ENCODE results near the gene GLRX3.

GRCh38 chr10:130213286-130214080 lies 77.3 kb downstream of the GLRX3 start:
- TF ChIP-seq, protein P1, sequence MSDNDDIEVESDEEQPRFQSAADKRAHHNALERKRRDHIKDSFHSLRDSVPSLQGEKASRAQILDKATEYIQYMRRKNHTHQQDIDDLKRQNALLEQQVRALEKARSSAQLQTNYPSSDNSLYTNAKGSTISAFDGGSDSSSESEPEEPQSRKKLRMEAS (IDR thresholded peaks at IDR 0.05; ENCODE audit: low read depth), result no peak
- TF ChIP-seq EP300 (IDR thresholded peaks at IDR 0.05; ENCODE audit: borderline replicate concordance in 1 of 2, low read depth in 1 of 2, low read length in 1 of 2) (no peak), POLR2AphosphoS5 (IDR thresholded peaks at IDR 0.05; ENCODE audit: low read depth, low read length) (no peak), RAD21 (IDR thresholded peaks at IDR 0.05; ENCODE audit: low read length) (no peak), CTCF (IDR thresholded peaks at IDR 0.05) (no peak), RFX5 (IDR thresholded peaks at IDR 0.05; ENCODE audit: low read length) (no peak), ELF1 (IDR thresholded peaks at IDR 0.05) (no peak), TCF12 (IDR thresholded peaks at IDR 0.05) (no peak), YY1 (IDR thresholded peaks at IDR 0.05; ENCODE audit: low read depth) (no peak), MXI1 (IDR thresholded peaks at IDR 0.05; ENCODE audit: low read depth, low read length) (no peak), FOXM1 (IDR thresholded peaks at IDR 0.05; ENCODE audit: low read depth) (no peak)
- TF ChIP-seq, protein P2, sequence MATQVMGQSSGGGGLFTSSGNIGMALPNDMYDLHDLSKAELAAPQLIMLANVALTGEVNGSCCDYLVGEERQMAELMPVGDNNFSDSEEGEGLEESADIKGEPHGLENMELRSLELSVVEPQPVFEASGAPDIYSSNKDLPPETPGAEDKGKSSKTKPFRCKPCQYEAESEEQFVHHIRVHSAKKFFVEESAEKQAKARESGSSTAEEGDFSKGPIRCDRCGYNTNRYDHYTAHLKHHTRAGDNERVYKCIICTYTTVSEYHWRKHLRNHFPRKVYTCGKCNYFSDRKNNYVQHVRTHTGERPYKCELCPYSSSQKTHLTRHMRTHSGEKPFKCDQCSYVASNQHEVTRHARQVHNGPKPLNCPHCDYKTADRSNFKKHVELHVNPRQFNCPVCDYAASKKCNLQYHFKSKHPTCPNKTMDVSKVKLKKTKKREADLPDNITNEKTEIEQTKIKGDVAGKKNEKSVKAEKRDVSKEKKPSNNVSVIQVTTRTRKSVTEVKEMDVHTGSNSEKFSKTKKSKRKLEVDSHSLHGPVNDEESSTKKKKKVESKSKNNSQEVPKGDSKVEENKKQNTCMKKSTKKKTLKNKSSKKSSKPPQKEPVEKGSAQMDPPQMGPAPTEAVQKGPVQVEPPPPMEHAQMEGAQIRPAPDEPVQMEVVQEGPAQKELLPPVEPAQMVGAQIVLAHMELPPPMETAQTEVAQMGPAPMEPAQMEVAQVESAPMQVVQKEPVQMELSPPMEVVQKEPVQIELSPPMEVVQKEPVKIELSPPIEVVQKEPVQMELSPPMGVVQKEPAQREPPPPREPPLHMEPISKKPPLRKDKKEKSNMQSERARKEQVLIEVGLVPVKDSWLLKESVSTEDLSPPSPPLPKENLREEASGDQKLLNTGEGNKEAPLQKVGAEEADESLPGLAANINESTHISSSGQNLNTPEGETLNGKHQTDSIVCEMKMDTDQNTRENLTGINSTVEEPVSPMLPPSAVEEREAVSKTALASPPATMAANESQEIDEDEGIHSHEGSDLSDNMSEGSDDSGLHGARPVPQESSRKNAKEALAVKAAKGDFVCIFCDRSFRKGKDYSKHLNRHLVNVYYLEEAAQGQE (IDR thresholded peaks at IDR 0.05; ENCODE audit: low read depth, low read length), result no peak
- TF ChIP-seq, protein P3, sequence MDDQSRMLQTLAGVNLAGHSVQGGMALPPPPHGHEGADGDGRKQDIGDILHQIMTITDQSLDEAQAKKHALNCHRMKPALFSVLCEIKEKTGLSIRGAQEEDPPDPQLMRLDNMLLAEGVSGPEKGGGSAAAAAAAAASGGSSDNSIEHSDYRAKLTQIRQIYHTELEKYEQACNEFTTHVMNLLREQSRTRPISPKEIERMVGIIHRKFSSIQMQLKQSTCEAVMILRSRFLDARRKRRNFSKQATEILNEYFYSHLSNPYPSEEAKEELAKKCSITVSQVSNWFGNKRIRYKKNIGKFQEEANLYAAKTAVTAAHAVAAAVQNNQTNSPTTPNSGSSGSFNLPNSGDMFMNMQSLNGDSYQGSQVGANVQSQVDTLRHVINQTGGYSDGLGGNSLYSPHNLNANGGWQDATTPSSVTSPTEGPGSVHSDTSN (IDR thresholded peaks at IDR 0.05), result no peak
